HPDE6-E6E7 (cell line): ENCODE measurements around the gene IFT88.
"Not testable (repeated sequence)": the region's sequence is repeated elsewhere in the genome, so short reads cannot be mapped to it uniquely, and the experiment has no call there.

Experiments used
- DNase-seq: peaks from one replicate; pipeline ENCODE4 v3.0.0; 2011; ENCODE audit warnings: missing footprints; ENCODE audit errors: extremely low spot score

The IFT88 gene

GRCh38 chr13:20624213-20624612 is 57.3 kb downstream of the IFT88 start:
- DNase-seq = no peak

- DNase-seq = no peak
Observed at GRCh38 chr13:20633802-20634201, 66.8 kb downstream of the IFT88 start.

GRCh38 chr13:20636079-20636478 is 69.1 kb downstream of the IFT88 start:
- no peak for DNase-seq

GRCh38 chr13:20637811-20638210 is 70.9 kb downstream of the IFT88 start:
- DNase-seq = no peak

- DNase-seq = no peak
Observed at GRCh38 chr13:20647758-20648157, 80.8 kb downstream of the IFT88 start.

- no peak for DNase-seq
Observed at GRCh38 chr13:20652946-20653345, 86.0 kb downstream of the IFT88 start.

- DNase-seq = no peak
Observed at GRCh38 chr13:20654156-20654555, 87.2 kb downstream of the IFT88 start.

- no peak for DNase-seq
Observed at GRCh38 chr13:20658451-20659040, 91.6 kb downstream of the IFT88 start.

- DNase-seq = no peak
Observed at GRCh38 chr13:20664351-20664750, 97.4 kb downstream of the IFT88 start.

- DNase-seq = no peak
Observed at GRCh38 chr13:20666948-20667347, 100.0 kb downstream of the IFT88 start.

- no peak for DNase-seq
Observed at GRCh38 chr13:20667857-20668437, 101.0 kb downstream of the IFT88 start.

GRCh38 chr13:20669162-20669561 is 102.2 kb downstream of the IFT88 start:
- no peak for DNase-seq

GRCh38 chr13:20671789-20672188 is 104.8 kb downstream of the IFT88 start:
- no peak for DNase-seq

- DNase-seq = no peak
Observed at GRCh38 chr13:20672772-20673171, 105.8 kb downstream of the IFT88 start.

- no peak for DNase-seq
Observed at GRCh38 chr13:20673715-20674114, 106.8 kb downstream of the IFT88 start.

- DNase-seq = no peak
Observed at GRCh38 chr13:20676213-20676612, 109.3 kb downstream of the IFT88 start.

GRCh38 chr13:20678606-20679005 is 111.6 kb downstream of the IFT88 start:
- not testable (repeated sequence) for DNase-seq

GRCh38 chr13:20679879-20680278 is 112.9 kb downstream of the IFT88 start:
- no peak for DNase-seq

- DNase-seq = no peak
Observed at GRCh38 chr13:20680416-20681080, 113.6 kb downstream of the IFT88 start.

- DNase-seq = not testable (repeated sequence)
Observed at GRCh38 chr13:20681481-20681880, 114.5 kb downstream of the IFT88 start.

- no peak for DNase-seq
Observed at GRCh38 chr13:20682061-20682460, 115.1 kb downstream of the IFT88 start.

- DNase-seq = no peak
Observed at GRCh38 chr13:20684041-20684440, 117.1 kb downstream of the IFT88 start.

- no peak for DNase-seq
Observed at GRCh38 chr13:20684546-20684945, 117.6 kb downstream of the IFT88 start.
